Heart left ventricle (tissue), 13 donors: Measurements from ENCODE around the gene KCP.

Source experiments
- POLR2A ChIP-seq, 2 donors: fragments of 450-650 bp; IDR thresholded peaks; one replicate each; pipeline ENCODE4 v1.6.1; 2017; ENCODE audit warnings: antibody characterized with exemption in 2 of 2, mild to moderate bottlenecking in 2 of 2, moderate library complexity in 2 of 2
- TF ChIP-seq, protein P1 (sequence below), 12 donors: fragments of 200-600 bp; sonication (generic) in 4 of 12; IDR thresholded peaks; one replicate each; pipeline versions ENCODE4 v1.5.0 to v1.8.0; 2018 to 2022; ENCODE audit warnings: antibody characterized with exemption in 12 of 12, mild to moderate bottlenecking in 5 of 12
- donor health status: ischemic (EF 13 %, LVEDD 7.1; RV severe dilation, severe dysfunction).
- donor health status: DM: no; HTN: yes; CAD: no.
- donor health status: DM: no; HTN: no; CAD: no.
- donor health status: ischemic (EF 25% LVEDD 6.9; RV normal size, moderate dysfunction).
- donor health status: ischemic (EF 25% LVEDD 5.7; RV mildly dilated, moderate dysfunction).
- donor health status: ischemic (EF 35%, LVEDD 5.7; RV mildly dilated, moderate dysfunction).
- donor health status: nonischemic (EF 11% LVEDD 7.7; RV severe dilation, severe dysfunction).
- donor health status: DM: yes; HTN: yes; CAD: no.
- donor health status: PGD.
- donor health status: ischemic (EF 29% LVEDD 5.4; RV normal size, mild dysfunction).
- donor health status: nonischemic (EF 23%, LVEDD 6.1; RV moderate dilation, normal function).

DNA sequence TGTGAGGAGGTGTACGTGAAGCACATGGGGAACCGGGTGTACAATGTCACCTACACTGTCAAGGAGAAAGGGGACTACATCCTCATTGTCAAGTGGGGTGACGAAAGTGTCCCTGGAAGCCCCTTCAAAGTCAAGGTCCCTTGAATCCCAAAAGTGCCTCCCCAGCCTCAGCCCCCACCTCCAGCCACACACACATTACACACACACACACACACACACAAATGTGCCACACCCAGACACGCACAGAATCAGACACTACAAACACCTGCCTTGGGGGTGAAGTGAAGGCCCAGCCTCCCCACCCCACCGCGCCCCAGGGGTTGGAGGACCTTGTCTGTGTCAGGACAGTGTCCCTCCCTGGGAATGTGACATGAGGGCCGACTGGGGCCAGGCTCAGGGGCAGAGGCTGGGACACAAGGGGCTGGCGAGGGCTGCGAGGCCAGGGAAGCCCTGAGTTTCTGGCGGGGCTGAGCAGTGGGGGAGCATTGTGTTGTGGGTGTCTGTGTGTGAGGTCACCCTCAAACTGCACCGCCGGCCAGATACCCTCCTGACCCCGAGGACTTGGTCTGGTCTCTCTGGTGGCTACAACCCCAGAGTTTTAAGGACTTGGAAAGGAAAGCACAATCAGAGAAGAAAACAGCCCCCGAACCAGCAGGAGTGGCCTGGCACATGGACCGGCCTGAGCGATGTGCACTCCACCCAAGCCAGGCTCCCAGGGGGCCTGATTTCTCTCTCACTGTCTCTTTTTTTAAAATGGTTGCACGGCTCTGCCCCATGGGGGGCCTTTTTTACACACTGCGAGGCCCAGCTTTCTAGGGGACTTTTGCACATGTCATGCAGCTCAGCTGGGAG, 51.9 kb downstream of the KCP start:
- TF ChIP-seq, protein P1, sequence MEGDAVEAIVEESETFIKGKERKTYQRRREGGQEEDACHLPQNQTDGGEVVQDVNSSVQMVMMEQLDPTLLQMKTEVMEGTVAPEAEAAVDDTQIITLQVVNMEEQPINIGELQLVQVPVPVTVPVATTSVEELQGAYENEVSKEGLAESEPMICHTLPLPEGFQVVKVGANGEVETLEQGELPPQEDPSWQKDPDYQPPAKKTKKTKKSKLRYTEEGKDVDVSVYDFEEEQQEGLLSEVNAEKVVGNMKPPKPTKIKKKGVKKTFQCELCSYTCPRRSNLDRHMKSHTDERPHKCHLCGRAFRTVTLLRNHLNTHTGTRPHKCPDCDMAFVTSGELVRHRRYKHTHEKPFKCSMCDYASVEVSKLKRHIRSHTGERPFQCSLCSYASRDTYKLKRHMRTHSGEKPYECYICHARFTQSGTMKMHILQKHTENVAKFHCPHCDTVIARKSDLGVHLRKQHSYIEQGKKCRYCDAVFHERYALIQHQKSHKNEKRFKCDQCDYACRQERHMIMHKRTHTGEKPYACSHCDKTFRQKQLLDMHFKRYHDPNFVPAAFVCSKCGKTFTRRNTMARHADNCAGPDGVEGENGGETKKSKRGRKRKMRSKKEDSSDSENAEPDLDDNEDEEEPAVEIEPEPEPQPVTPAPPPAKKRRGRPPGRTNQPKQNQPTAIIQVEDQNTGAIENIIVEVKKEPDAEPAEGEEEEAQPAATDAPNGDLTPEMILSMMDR (IDR thresholded peaks at IDR 0.05): no peak
- no peak for TF ChIP-seq POLR2A (IDR thresholded peaks at IDR 0.05)
